ENCODE measurements around the gene TMEM178B.

Gene TMEM178B

DNA sequence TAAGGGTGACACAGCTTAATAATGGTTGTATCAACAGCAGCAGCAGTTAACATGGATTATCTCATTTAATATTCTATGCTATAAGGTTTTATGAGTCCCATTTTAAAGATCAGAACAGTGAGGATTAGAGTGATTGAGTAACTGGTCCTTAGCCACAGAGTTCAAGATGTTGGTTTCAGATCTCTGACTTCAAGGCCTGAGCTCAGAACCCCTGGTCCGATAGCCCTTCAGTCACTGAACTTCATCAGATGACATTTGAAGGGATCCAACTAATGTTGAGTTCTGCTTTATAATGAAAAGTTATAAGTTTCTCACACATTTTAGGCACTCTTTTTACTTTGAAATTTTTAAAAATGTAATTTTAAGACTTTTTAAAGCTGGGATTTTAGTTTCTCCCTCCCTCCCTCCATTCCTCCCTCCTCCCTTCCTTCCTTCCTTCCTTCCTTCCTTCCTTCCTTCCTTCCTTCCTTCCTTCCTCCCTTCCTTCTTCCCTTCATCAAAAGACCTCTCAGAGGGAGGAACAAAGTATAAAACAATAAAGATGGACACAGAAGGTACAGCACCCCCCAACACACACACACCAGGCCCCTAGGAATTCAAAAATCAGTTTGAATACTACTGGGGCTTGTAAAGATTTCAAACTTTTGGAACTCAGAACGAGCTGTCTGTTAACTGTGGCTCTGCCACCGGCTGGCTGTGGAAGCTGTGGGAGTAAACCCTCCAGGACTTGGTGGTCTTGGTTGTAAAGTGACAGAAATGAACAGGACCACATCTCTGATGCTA is 270.5 kb downstream of the TMEM178B start:
- no peaks in the 10 kb centered on the region for H3K9me3 ChIP-seq
- no peaks in the 10 kb centered on the region for H3K27me3 ChIP-seq
- no peak overlapping the region for H3K27ac ChIP-seq
- no peaks in the 10 kb centered on the region for H3K4me1 ChIP-seq
- TF ChIP-seq CTCF (IDR thresholded peaks at IDR 0.05): no peak
- DNase-seq: no peak
- no peaks in the 10 kb centered on the region for H3K36me3 ChIP-seq
- intact Hi-C loops (cut with DNase I; ENCODE audit: low total_unique reads): no loop called here
- H3K4me3 ChIP-seq: no peak overlapping the region

GRCh38 chr7:141348728-141349127 is 274.9 kb downstream of the TMEM178B start:
- Histone ChIP-seq H3K27me3 (no peaks in the 10 kb centered on the region), H3K9me3 (no peaks in the 10 kb centered on the region), H3K27ac (no peak overlapping the region), H3K4me1 (no peaks in the 10 kb centered on the region), H3K36me3 (no peaks in the 10 kb centered on the region), H3K4me3 (no peak overlapping the region)
- no peak for DNase-seq
- TF ChIP-seq CTCF (IDR thresholded peaks at IDR 0.05): no peak
- intact Hi-C loops (cut with DNase I; ENCODE audit: low total_unique reads): no loop called here

DNA sequence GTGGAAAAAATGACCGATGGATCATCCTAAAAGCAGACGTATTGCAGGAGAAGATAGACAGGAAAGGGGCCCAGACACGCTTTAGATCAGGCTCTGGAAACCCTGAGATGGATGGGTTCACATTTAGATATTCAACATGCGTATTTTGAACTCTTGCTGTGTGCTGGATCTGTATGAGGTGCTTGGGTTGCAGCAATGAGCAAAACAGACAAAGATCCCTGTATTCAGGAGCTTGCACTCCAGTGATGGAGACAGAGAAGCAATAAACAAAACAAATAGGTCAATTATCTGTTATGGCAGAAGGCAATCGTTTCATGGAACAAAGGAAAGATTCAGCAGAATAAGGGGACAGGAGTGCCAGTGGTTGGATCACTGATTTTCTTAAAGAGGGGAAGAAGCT is 275.5 kb downstream of the TMEM178B start:
- DNase-seq: no peak
- Histone ChIP-seq H3K4me1 (peaks cover 0 to under 1% (median under 1%) of the 10 kb centered on the region in 4 donors), H3K27me3 (no peaks in the 10 kb centered on the region), H3K36me3 (no peaks in the 10 kb centered on the region), H3K4me3 (no peak overlapping the region), H3K27ac (no peak overlapping the region), H3K9me3 (no peaks in the 10 kb centered on the region)
- TF ChIP-seq CTCF (IDR thresholded peaks at IDR 0.05): no peak
- intact Hi-C loops (cut with DNase I; ENCODE audit: low total_unique reads): no loop called here

DNA sequence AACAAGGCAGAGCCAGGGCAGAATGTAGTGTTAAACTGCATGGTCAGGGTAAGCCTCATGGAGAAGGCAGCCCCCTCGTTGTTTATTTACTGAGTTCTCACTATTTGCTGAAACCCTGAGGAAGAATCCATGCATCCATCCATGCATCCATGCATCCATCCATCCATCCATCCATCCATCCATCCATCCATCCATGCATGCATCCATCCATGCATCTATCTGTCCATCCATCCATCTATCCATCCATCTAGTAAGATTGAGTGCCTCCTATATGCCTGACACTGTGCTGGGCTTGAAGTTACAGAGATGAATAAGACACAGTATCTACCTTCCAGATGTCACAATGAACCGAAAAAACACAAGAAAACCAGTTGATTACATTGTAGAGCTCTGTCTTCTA is 275.9 kb downstream of the TMEM178B start:
- TF ChIP-seq CTCF (IDR thresholded peaks at IDR 0.05): no peak
- no peak overlapping the region for H3K4me3 ChIP-seq
- no peaks in the 10 kb centered on the region for H3K36me3 ChIP-seq
- peaks cover 0 to 5% (median 2%) of the 10 kb centered on the region in 4 donors for H3K4me1 ChIP-seq
- no peaks in the 10 kb centered on the region for H3K9me3 ChIP-seq
- DNase-seq: no peak
- no peak overlapping the region for H3K27ac ChIP-seq
- intact Hi-C loops (cut with DNase I; ENCODE audit: low total_unique reads): no loop called here
- H3K27me3 ChIP-seq: no peaks in the 10 kb centered on the region

GRCh38 chr7:141351175-141351574 is 277.3 kb downstream of the TMEM178B start:
- intact Hi-C loops (cut with DNase I; ENCODE audit: low total_unique reads): no loop called here
- no peak overlapping the region for H3K4me3 ChIP-seq
- H3K27me3 ChIP-seq: no peaks in the 10 kb centered on the region
- no peaks in the 10 kb centered on the region for H3K9me3 ChIP-seq
- DNase-seq: no peak
- peaks cover 0 to 16% (median 2%) of the 10 kb centered on the region in 4 donors for H3K4me1 ChIP-seq
- H3K27ac ChIP-seq: no peak overlapping the region
- no peak for TF ChIP-seq CTCF (IDR thresholded peaks at IDR 0.05)
- no peaks in the 10 kb centered on the region for H3K36me3 ChIP-seq
